HCT116 (cell line): ENCODE measurements around the gene GPANK1.

ENCODE experiments used
- CEBPB ChIP-seq: IDR thresholded peaks from 2 replicates; pipeline ENCODE4 v1.6.1; 2012; ENCODE audit warnings: low read depth
- EZH2 ChIP-seq: fragments of 200-600 bp; sonication (generic); IDR thresholded peaks from 2 replicates; pipeline ENCODE4 v1.6.1; 2017; ENCODE audit warnings: antibody characterized with exemption, mixed run types
- EZH2phosphoT487 ChIP-seq: fragments of 200-600 bp; IDR thresholded peaks from 2 replicates; pipeline ENCODE4 v1.6.1; 2018; ENCODE audit warnings: antibody characterized with exemption, borderline replicate concordance
- POLR2A ChIP-seq: IDR thresholded peaks from 2 replicates; pipeline ENCODE4 v1.7.0; 2011; ENCODE audit warnings: borderline replicate concordance; ENCODE audit not compliant: insufficient read depth, insufficient read length; ENCODE audit errors: extremely low read depth
- POLR2AphosphoS5 ChIP-seq: IDR thresholded peaks from 2 replicates; pipeline ENCODE4 v1.6.1; 2011; ENCODE audit warnings: mild to moderate bottlenecking, low read depth, low read length, moderate library complexity
- SIN3A ChIP-seq: IDR thresholded peaks from 2 replicates; pipeline ENCODE4 v1.6.1; 2012; ENCODE audit warnings: low read depth
- SRF ChIP-seq: IDR thresholded peaks from 2 replicates; pipeline ENCODE4 v1.6.1; 2012; ENCODE audit warnings: low read depth
- TF ChIP-seq, protein P1 (sequence below), 3 experiments: fragments of 200-600 bp in 1 of 3; sonication (generic) in 1 of 3; IDR thresholded peaks in 2 of 3; conservative IDR thresholded peaks in 1 of 3; 2 replicates each; pipeline ENCODE4 v1.5.1; 2012 to 2017; ENCODE audit warnings: low read depth in 2 of 3, low read length in 2 of 3, antibody characterized with exemption in 1 of 3, borderline replicate concordance in 1 of 3, control low read depth in 1 of 3, mild to moderate bottlenecking in 1 of 3, mixed read lengths in 1 of 3, mixed run types in 1 of 3, moderate library complexity in 1 of 3; ENCODE audit not compliant: insufficient read depth in 1 of 3
- TF ChIP-seq, protein P2 (sequence below): IDR thresholded peaks from 2 replicates; pipeline ENCODE4 v1.6.1; 2012
- TF ChIP-seq, protein P3 (sequence below): IDR thresholded peaks from 2 replicates; pipeline ENCODE4 v1.6.1; 2012

DNA sequence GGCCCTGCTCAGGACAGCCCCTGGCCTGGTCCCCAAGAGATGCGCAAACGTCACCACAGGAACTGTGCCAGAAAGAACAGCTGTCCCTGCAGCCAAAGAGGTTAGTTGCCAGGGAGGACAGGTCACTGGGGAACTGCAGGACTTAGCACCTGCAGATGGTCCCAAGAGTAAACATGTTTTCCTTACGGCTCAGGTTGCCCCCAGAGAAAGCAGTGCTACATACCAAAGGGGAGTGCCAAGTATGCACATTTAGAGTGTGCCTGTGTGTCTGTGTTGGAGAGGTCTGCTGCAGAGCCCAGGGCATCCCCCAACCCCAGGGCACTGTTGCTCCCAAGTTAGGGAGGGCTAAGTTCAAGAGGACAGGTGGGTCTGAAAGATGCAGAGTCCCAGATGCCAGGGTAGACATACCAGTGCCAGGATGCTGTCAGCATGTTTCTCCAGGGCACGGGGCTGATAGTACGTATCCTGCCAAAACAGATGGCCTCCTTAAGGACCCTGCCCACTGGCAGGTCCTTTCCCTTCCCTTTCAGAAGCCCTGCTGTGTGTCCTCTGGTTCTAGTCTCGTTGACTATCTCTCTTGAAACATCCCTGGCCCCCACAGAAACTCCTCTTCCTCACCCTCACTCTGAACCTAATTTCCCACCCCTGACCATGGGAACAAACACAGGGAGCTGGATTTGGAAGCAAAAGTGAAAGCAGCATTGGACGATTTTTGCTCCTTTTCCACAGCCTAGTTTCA, 37.0 kb upstream of the GPANK1 start:
- TF ChIP-seq, protein P1, sequence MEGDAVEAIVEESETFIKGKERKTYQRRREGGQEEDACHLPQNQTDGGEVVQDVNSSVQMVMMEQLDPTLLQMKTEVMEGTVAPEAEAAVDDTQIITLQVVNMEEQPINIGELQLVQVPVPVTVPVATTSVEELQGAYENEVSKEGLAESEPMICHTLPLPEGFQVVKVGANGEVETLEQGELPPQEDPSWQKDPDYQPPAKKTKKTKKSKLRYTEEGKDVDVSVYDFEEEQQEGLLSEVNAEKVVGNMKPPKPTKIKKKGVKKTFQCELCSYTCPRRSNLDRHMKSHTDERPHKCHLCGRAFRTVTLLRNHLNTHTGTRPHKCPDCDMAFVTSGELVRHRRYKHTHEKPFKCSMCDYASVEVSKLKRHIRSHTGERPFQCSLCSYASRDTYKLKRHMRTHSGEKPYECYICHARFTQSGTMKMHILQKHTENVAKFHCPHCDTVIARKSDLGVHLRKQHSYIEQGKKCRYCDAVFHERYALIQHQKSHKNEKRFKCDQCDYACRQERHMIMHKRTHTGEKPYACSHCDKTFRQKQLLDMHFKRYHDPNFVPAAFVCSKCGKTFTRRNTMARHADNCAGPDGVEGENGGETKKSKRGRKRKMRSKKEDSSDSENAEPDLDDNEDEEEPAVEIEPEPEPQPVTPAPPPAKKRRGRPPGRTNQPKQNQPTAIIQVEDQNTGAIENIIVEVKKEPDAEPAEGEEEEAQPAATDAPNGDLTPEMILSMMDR (IDR thresholded peaks at IDR 0.05 in 2 of 3, conservative IDR thresholded peaks at IDR 0.05 in 1 of 3; ENCODE audit: borderline replicate concordance in 1 of 3, insufficient read depth in 1 of 3, low read depth in 2 of 3, low read length in 2 of 3) = no peak
- no peak for TF ChIP-seq POLR2A
- no peak for TF ChIP-seq SIN3A
- TF ChIP-seq, protein P2, sequence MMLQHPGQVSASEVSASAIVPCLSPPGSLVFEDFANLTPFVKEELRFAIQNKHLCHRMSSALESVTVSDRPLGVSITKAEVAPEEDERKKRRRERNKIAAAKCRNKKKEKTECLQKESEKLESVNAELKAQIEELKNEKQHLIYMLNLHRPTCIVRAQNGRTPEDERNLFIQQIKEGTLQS = no peak
- TF ChIP-seq, protein P3, sequence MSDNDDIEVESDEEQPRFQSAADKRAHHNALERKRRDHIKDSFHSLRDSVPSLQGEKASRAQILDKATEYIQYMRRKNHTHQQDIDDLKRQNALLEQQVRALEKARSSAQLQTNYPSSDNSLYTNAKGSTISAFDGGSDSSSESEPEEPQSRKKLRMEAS = no peak
- no peak for TF ChIP-seq POLR2AphosphoS5
- TF ChIP-seq CEBPB = no peak
- TF ChIP-seq EZH2phosphoT487 = no peak
- no peak for TF ChIP-seq SRF
- no peak for TF ChIP-seq EZH2
